HEK293T (cell line): ENCODE results near the gene UCN2.
"Not testable (repeated sequence)": the region's sequence is repeated elsewhere in the genome, so short reads cannot be mapped to it uniquely, and the experiment has no call there.

Source experiments
- CTCF ChIA-PET: fragments of 350-600 bp; formaldehyde crosslinking; extraction: SDS; loops from one replicate; lab custom pipeline; 2021; ENCODE audit warnings: antibody characterized with exemption, inconsistent platforms; lab: Yijun Ruan, JAX
- POLR2A ChIA-PET: fragments of 350-600 bp; formaldehyde crosslinking; extraction: SDS; loops from one replicate; lab custom pipeline; 2020; ENCODE audit warnings: antibody characterized with exemption, inconsistent platforms; lab: Yijun Ruan, JAX
- DNase-seq: peaks from one replicate; pipeline ENCODE4 v3.0.0; 2012; ENCODE audit warnings: mixed read lengths; ENCODE audit errors: extremely low spot score
- ARNT ChIP-seq: fragments of 450-650 bp; IDR thresholded peaks from 2 replicates; pipeline ENCODE4 v1.6.1; 2017; ENCODE audit warnings: mild to moderate bottlenecking
- BHLHE40 ChIP-seq: fragments of 450-650 bp; IDR thresholded peaks from 2 replicates; pipeline ENCODE4 v1.6.1; 2016; ENCODE audit warnings: mild to moderate bottlenecking, moderate library complexity, borderline replicate concordance
- CTBP1 ChIP-seq: fragments of 450-650 bp; IDR thresholded peaks from 2 replicates; pipeline ENCODE4 v1.6.1; 2016; ENCODE audit warnings: borderline replicate concordance
- ELF4 ChIP-seq: fragments of 450-650 bp; IDR thresholded peaks from 2 replicates; pipeline ENCODE4 v1.6.1; 2017; ENCODE audit warnings: antibody characterized with exemption
- FOXK2 ChIP-seq: fragments of 450-650 bp; IDR thresholded peaks from 2 replicates; pipeline ENCODE4 v1.6.1; 2016; ENCODE audit warnings: mild to moderate bottlenecking
- FOXM1 ChIP-seq: fragments of 450-650 bp; IDR thresholded peaks from 2 replicates; pipeline ENCODE4 v1.6.1; 2017; ENCODE audit warnings: mild to moderate bottlenecking, borderline replicate concordance
- HDGF ChIP-seq: fragments of 450-650 bp; IDR thresholded peaks from 2 replicates; pipeline ENCODE4 v1.6.1; 2017; ENCODE audit warnings: antibody characterized with exemption, borderline replicate concordance
- L3MBTL2 ChIP-seq: fragments of 450-650 bp; conservative IDR thresholded peaks from 2 replicates; pipeline ENCODE4 v1.6.1; 2016; ENCODE audit warnings: mild to moderate bottlenecking
- LEF1 ChIP-seq: fragments of 450-650 bp; IDR thresholded peaks from 2 replicates; pipeline ENCODE4 v1.6.1; 2017; ENCODE audit warnings: mild to moderate bottlenecking, borderline replicate concordance
- NFRKB ChIP-seq: fragments of 450-650 bp; IDR thresholded peaks from 2 replicates; pipeline ENCODE4 v1.6.1; 2016; ENCODE audit warnings: mild to moderate bottlenecking, moderate library complexity
- PKNOX1 ChIP-seq: fragments of 450-650 bp; IDR thresholded peaks from 2 replicates; pipeline ENCODE4 v1.6.1; 2016
- SP1 ChIP-seq: fragments of 450-650 bp; IDR thresholded peaks from 2 replicates; pipeline ENCODE4 v1.6.1; 2017
- SUZ12 ChIP-seq: fragments of 450-650 bp; IDR thresholded peaks from 2 replicates; pipeline ENCODE4 v1.6.1; 2016; ENCODE audit warnings: mild to moderate bottlenecking
- TARDBP ChIP-seq: fragments of 450-650 bp; IDR thresholded peaks from 2 replicates; pipeline ENCODE4 v1.6.1; 2016
- ZNF384 ChIP-seq: fragments of 450-650 bp; IDR thresholded peaks from 2 replicates; pipeline ENCODE4 v1.6.1; 2016

UCN2 gene

GRCh38 chr3:48532271-48532976, 31.2 kb downstream of the UCN2 start:
- TF ChIP-seq LEF1 (no peak), SUZ12 (no peak), ARNT (no peak), PKNOX1 (no peak), NFRKB (no peak), SP1 (no peak), FOXK2 (no peak), ELF4 (no peak), ZNF384 (no peak)
- no peak for DNase-seq
- CTCF ChIA-PET, result interaction anchor here (1.1 kb wide), 1 partner anchor 96 kb away, joined by 3 read pairs; no protein-coding TSS in a partner anchor
- POLR2A ChIA-PET, result no interaction called here

- DNase-seq, POLR2A ChIA-PET: not testable (repeated sequence)
- CTCF ChIA-PET, result interaction anchor here (0.5 to 0.6 kb wide), 2 partner anchors 57 to 143 kb away, joined by 3 to 10 read pairs; no protein-coding TSS in a partner anchor
Observed at GRCh38 chr3:48530701-48531100, 32.9 kb downstream of the UCN2 start.

- ChIA-PET POLR2A (interaction anchor here (1.2 kb wide), 1 partner anchor 89 kb away, joined by 3 read pairs; the partner anchor contains the start of gene CCDC51), CTCF (no interaction called here)
- TF ChIP-seq SP1 (no peak), TARDBP (no peak), L3MBTL2 (no peak), FOXM1 (no peak), PKNOX1 (no peak), NFRKB (no peak), ARNT (no peak), ELF4 (no peak), BHLHE40 (no peak), ZNF384 (no peak)
- no peak for DNase-seq
Observed at GRCh38 chr3:48528754-48529153, 34.8 kb downstream of the UCN2 start.

- TF ChIP-seq BHLHE40 (no peak), ARNT (no peak), TARDBP (no peak), ELF4 (no peak), LEF1 (no peak), CTBP1 (no peak), NFRKB (no peak), HDGF (no peak), SP1 (no peak), FOXM1 (no peak)
- POLR2A ChIA-PET, result interaction anchor here (1.2 kb wide), 1 partner anchor 88 kb away, joined by 3 read pairs; the partner anchor contains the start of gene CCDC51
- CTCF ChIA-PET, result no interaction called here
- DNase-seq, result no peak
Observed at GRCh38 chr3:48528048-48528447, 35.5 kb downstream of the UCN2 start.

- ChIA-PET CTCF (no interaction called here), POLR2A (no interaction called here)
- no peak for TF ChIP-seq SUZ12
- no peak for TF ChIP-seq ELF4
- no peak for TF ChIP-seq L3MBTL2
- no peak for DNase-seq
Observed at GRCh38 chr3:48524970-48525369, 38.6 kb downstream of the UCN2 start.

- no peak for DNase-seq
- CTCF ChIA-PET, result no interaction called here
- POLR2A ChIA-PET, result no interaction called here
- TF ChIP-seq SP1 (no peak), ZNF384 (no peak), ELF4 (no peak), ARNT (no peak), L3MBTL2 (no peak), PKNOX1 (no peak), SUZ12 (no peak), HDGF (no peak), CTBP1 (no peak), NFRKB (no peak)
Observed at GRCh38 chr3:48521635-48522034, 41.9 kb downstream of the UCN2 start.

GRCh38 chr3:48519277-48519643, 44.3 kb downstream of the UCN2 start:
- CTCF ChIA-PET, result no interaction called here
- TF ChIP-seq CTBP1 (no peak), SP1 (no peak), L3MBTL2 (no peak)
- POLR2A ChIA-PET, result interaction anchor here (1.7 kb wide), 1 partner anchor 38 kb away, joined by 6 read pairs; the partner anchor contains the start of gene PFKFB4
- no peak for DNase-seq
